ENCODE measurements around the gene CASP7.

- TF ChIP-seq CTCF (conservative IDR thresholded peaks at IDR 0.05; ENCODE audit: low read length), result no peak
- TF ChIP-seq EZH2phosphoT487 (IDR thresholded peaks at IDR 0.05; ENCODE audit: borderline replicate concordance, low read depth, low read length), result no peak
These were observed 53.9 kb downstream of the CASP7 start for GRCh38 chr10:113733635-113734034.
